ENCODE measurements around the gene R3HDML. TPM values are rescaled to one million over a fixed set of nuclear protein-coding genes. Genes with fewer than 3 reads are reported as not detected.

R3HDML gene
- total and polyA plus RNA-seq, 9 of the 15 experiments (the other 6 are each of a cell fraction or from before 2014, with no cell fraction given): not detected

DNA sequence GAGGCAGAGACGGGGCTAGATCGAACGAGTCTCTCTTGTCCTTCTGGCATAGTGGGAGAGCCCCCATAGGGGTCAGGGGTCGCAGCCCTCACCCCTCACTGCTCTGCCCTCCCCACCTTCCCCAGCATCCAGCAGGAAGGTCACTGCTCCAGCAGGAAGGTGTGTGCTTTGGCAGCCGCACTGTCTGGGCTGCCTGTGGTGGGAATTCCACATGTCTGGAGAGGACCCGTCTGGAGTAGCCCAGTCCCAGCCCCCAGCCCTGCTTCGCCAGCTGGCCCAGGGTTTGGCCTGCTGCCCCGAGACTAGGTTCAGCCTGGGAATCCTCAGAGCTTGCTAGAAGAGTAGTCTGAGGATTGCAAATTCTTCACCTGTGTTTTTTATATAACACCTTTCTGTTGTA lies 2.5 kb upstream of the R3HDML start (continued):
- TF ChIP-seq, protein P1, sequence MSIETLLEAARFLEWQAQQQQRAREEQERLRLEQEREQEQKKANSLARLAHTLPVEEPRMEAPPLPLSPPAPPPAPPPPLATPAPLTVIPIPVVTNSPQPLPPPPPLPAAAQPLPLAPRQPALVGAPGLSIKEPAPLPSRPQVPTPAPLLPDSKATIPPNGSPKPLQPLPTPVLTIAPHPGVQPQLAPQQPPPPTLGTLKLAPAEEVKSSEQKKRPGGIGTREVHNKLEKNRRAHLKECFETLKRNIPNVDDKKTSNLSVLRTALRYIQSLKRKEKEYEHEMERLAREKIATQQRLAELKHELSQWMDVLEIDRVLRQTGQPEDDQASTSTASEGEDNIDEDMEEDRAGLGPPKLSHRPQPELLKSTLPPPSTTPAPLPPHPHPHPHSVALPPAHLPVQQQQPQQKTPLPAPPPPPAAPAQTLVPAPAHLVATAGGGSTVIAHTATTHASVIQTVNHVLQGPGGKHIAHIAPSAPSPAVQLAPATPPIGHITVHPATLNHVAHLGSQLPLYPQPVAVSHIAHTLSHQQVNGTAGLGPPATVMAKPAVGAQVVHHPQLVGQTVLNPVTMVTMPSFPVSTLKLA (conservative IDR thresholded peaks at IDR 0.05): no peak
- TF ChIP-seq SIX5 (IDR thresholded peaks at IDR 0.05; ENCODE audit: borderline replicate concordance in 1 of 2, insufficient read depth in 1 of 2, low read depth in 1 of 2, low read length in 2 of 2): no peak
- TF ChIP-seq SAFB2 (IDR thresholded peaks at IDR 0.05; ENCODE audit: borderline replicate concordance, low read depth, low read length, severe bottlenecking): no peak
- TF ChIP-seq, protein P2, sequence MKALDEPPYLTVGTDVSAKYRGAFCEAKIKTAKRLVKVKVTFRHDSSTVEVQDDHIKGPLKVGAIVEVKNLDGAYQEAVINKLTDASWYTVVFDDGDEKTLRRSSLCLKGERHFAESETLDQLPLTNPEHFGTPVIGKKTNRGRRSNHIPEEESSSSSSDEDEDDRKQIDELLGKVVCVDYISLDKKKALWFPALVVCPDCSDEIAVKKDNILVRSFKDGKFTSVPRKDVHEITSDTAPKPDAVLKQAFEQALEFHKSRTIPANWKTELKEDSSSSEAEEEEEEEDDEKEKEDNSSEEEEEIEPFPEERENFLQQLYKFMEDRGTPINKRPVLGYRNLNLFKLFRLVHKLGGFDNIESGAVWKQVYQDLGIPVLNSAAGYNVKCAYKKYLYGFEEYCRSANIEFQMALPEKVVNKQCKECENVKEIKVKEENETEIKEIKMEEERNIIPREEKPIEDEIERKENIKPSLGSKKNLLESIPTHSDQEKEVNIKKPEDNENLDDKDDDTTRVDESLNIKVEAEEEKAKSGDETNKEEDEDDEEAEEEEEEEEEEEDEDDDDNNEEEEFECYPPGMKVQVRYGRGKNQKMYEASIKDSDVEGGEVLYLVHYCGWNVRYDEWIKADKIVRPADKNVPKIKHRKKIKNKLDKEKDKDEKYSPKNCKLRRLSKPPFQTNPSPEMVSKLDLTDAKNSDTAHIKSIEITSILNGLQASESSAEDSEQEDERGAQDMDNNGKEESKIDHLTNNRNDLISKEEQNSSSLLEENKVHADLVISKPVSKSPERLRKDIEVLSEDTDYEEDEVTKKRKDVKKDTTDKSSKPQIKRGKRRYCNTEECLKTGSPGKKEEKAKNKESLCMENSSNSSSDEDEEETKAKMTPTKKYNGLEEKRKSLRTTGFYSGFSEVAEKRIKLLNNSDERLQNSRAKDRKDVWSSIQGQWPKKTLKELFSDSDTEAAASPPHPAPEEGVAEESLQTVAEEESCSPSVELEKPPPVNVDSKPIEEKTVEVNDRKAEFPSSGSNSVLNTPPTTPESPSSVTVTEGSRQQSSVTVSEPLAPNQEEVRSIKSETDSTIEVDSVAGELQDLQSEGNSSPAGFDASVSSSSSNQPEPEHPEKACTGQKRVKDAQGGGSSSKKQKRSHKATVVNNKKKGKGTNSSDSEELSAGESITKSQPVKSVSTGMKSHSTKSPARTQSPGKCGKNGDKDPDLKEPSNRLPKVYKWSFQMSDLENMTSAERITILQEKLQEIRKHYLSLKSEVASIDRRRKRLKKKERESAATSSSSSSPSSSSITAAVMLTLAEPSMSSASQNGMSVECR (CRISPR knock-in tag; IDR thresholded peaks at IDR 0.05): no peak
- TF ChIP-seq, protein P3, sequence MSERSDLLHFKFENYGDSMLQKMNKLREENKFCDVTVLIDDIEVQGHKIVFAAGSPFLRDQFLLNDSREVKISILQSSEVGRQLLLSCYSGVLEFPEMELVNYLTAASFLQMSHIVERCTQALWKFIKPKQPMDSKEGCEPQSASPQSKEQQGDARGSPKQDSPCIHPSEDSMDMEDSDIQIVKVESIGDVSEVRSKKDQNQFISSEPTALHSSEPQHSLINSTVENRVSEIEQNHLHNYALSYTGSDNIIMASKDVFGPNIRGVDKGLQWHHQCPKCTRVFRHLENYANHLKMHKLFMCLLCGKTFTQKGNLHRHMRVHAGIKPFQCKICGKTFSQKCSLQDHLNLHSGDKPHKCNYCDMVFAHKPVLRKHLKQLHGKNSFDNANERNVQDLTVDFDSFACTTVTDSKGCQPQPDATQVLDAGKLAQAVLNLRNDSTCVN (CRISPR knock-in tag; IDR thresholded peaks at IDR 0.05): no peak

Measured in K562 (cell line).